Chondrocyte (in vitro differentiated cells): ENCODE results near the gene TBC1D9. TPM values are rescaled to one million over a fixed set of nuclear protein-coding genes. Genes with fewer than 3 reads are reported as not detected.

Experiments
- DNase-seq: peaks from one replicate; pipeline ENCODE4 v3.0.0; 2021; ENCODE audit warnings: mixed read lengths, low spot score
- H3K27ac Mint-ChIP-seq: one replicate; pipeline ENCODE4 v1.8.0; 2021; ENCODE audit warnings: mild to moderate bottlenecking, moderate library complexity, mixed read lengths; ENCODE audit not compliant: unreplicated experiment
- H3K27me3 Mint-ChIP-seq: 2 replicates; pipeline ENCODE4 v1.8.0; 2021; ENCODE audit warnings: low read depth, mixed read lengths
- H3K36me3 Mint-ChIP-seq: 2 replicates; pipeline ENCODE4 v1.8.0; 2021; ENCODE audit warnings: low read depth, mixed read lengths
- H3K4me1 Mint-ChIP-seq: 2 replicates; pipeline ENCODE4 v1.8.0; 2021; ENCODE audit warnings: low read depth, mild to moderate bottlenecking, mixed read lengths
- H3K4me3 Mint-ChIP-seq: one replicate; pipeline ENCODE4 v1.8.0; 2021; ENCODE audit warnings: mild to moderate bottlenecking, moderate library complexity, mixed read lengths; ENCODE audit not compliant: unreplicated experiment
- H3K9me3 Mint-ChIP-seq: 2 replicates; pipeline ENCODE4 v1.8.0; 2021; ENCODE audit warnings: low read depth, mixed read lengths
- total RNA-seq: library from RNA; stranded (reverse); gene quantifications from 3 replicates; pipeline ENCODE4 v1.2.1, GENCODE V29; 2021
- TF ChIP-seq, protein P1 (sequence below): fragments of 200-600 bp; sonication (generic); IDR thresholded peaks from 2 replicates; pipeline ENCODE4 v1.5.0; 2021; ENCODE audit warnings: antibody characterized with exemption, mild to moderate bottlenecking, moderate library complexity

The TBC1D9 gene
- total RNA-seq, 1 donor from 2014 or later, result 40.5 TPM

DNA sequence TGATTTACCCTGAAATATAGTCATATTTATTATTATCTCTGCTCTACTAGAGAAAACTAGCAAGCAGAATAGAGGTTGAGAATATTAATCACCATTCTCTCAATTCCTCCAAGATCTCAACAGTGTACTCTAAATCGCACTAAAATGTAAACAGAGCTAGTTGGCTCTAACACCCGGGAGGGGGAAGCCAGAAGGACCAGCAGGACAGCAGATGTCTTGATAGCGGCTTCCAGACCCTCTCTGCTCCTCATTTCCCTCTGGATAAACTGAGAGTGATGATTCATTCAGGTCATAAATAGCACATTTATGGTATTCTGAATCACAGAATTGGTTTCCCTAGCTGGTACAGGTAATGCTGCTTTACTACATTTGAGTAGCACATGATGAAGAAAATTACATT is 82.5 kb downstream of the TBC1D9 start:
- Mint-ChIP-seq H3K4me1 (peaks cover 6% of the 10 kb centered on the region), H3K4me3 (no peak overlapping the region), H3K36me3 (peaks cover 29% of the 10 kb centered on the region), H3K9me3 (no peaks in the 10 kb centered on the region), H3K27ac (no peak overlapping the region), H3K27me3 (no peaks in the 10 kb centered on the region)
- no peak for DNase-seq
- TF ChIP-seq, protein P1, sequence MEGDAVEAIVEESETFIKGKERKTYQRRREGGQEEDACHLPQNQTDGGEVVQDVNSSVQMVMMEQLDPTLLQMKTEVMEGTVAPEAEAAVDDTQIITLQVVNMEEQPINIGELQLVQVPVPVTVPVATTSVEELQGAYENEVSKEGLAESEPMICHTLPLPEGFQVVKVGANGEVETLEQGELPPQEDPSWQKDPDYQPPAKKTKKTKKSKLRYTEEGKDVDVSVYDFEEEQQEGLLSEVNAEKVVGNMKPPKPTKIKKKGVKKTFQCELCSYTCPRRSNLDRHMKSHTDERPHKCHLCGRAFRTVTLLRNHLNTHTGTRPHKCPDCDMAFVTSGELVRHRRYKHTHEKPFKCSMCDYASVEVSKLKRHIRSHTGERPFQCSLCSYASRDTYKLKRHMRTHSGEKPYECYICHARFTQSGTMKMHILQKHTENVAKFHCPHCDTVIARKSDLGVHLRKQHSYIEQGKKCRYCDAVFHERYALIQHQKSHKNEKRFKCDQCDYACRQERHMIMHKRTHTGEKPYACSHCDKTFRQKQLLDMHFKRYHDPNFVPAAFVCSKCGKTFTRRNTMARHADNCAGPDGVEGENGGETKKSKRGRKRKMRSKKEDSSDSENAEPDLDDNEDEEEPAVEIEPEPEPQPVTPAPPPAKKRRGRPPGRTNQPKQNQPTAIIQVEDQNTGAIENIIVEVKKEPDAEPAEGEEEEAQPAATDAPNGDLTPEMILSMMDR, result no peak

DNA sequence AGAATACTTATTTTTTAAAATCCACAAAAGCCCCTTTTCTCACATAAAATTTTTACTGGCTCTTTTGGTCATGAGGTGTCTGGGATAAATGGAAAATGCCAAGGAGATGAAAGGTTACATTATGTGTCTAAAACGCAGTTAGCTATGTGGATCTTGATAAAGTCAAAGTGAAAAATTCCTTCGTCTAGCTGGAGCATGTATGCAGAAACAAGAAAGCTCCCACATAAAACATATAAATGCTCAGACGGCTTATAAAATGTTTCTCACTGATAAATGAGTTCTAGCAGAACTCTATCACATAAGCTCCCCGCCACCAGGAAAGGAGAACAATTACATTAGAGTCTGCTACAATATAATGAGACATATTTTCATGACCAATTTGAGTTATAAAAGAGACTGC is 83.8 kb downstream of the TBC1D9 start:
- no peak overlapping the region for H3K4me3 Mint-ChIP-seq
- TF ChIP-seq, protein P1, result no peak
- H3K9me3 Mint-ChIP-seq, result no peaks in the 10 kb centered on the region
- no peak overlapping the region for H3K27ac Mint-ChIP-seq
- H3K4me1 Mint-ChIP-seq, result peaks cover 6% of the 10 kb centered on the region
- peaks cover 22% of the 10 kb centered on the region for H3K36me3 Mint-ChIP-seq
- DNase-seq, result no peak
- no peaks in the 10 kb centered on the region for H3K27me3 Mint-ChIP-seq

DNA sequence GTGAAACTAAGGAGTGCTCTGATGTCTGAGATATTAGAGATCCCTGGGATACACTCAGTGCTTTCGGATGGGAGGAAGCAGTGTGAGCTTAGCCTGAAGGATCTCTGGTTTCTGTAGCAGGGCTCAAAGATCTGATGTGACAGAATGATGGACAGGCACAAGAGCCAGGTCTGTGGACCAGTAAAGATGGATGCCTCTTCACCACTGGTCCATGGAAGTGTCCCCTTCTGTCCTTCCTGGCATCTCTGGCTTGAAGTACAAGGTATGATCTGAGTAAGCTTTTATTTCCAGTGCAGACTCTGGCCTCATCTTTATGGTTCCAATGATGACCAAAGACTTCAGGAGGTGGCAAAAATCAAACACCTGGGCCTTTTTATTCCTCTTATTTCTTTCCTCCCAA is 88.1 kb downstream of the TBC1D9 start:
- H3K36me3 Mint-ChIP-seq, result peaks cover 28% of the 10 kb centered on the region
- H3K27me3 Mint-ChIP-seq, result no peaks in the 10 kb centered on the region
- DNase-seq, result no peak
- H3K27ac Mint-ChIP-seq, result no peak overlapping the region
- no peaks in the 10 kb centered on the region for H3K9me3 Mint-ChIP-seq
- no peak overlapping the region for H3K4me3 Mint-ChIP-seq
- TF ChIP-seq, protein P1, result no peak
- H3K4me1 Mint-ChIP-seq, result no peaks in the 10 kb centered on the region

DNA sequence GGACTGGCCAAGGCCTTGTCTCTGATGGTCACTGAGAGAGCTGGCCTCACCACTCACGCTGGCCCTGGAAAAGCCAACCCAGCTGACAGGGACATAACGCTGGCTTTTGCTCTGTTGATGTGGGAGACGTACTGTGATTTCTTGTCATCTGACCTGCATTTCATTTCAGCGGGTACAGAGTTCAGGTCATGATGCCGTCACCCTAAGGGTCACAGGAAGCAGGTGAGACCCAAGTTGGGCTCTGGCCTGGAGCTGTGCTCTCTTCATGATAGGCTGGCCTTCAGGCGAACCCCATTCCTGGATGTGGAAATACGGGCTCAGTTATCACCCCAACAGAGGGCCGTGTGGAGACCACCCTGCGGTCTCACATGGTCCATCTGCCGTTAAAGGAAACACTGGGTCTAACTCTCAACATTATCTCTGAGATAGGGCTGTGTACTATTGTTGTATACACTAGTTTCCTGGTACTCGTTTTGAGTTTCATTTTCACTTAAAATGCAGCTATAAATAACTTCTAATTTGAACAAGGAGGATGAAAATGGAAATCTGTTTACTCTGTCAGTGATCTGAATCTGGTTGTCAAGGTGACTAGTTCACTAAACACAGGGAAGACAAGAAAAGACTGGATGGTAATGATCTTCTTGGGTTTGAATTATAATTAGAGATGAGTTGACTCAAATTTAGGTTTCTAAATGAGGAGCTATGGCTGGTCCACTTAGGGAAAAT is 89.1 kb downstream of the TBC1D9 start:
- H3K9me3 Mint-ChIP-seq, result no peaks in the 10 kb centered on the region
- TF ChIP-seq, protein P1, result no peak
- peaks cover 29% of the 10 kb centered on the region for H3K36me3 Mint-ChIP-seq
- H3K27me3 Mint-ChIP-seq, result no peaks in the 10 kb centered on the region
- H3K4me1 Mint-ChIP-seq, result peaks cover 3% of the 10 kb centered on the region
- H3K4me3 Mint-ChIP-seq, result no peak overlapping the region
- H3K27ac Mint-ChIP-seq, result no peak overlapping the region
- no peak for DNase-seq

DNA sequence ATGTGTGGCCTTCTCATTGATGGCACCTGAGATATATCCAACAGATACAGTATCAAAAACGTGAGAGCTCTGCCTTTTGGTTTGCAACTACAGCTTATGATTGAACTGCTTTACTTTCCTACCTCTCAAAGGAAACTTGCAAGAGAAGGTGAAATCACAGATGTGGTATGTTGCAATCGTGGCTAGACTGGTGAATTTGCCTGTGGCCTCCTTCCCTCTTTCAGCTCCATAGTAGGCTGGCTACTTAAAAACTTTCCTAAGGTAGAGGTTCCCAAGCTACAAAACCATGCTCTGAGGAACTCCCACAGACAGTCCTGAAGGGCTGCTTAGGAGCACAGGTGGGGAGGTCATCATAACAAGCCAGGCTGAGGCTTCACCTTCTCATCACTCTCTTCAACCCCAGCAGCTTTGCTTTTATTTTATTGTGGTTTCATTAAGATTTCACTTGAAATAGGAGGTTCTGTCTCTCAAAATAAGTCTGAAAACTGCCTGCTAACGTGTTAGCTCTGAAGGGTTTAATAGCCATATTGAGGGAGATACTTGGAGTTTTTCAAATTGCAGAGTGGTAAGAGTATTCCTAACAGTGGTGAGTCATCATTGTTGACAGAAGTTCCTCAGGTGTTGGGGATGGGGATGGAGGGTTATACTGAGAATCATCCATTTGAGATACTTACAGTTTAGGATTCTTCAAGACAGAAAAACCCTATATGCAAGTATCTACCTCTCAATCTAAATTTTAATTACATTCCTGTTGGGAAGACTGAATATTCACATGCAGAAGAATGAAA is 93.9 kb downstream of the TBC1D9 start:
- no peak for DNase-seq
- no peaks in the 10 kb centered on the region for H3K27me3 Mint-ChIP-seq
- peaks cover 29% of the 10 kb centered on the region for H3K36me3 Mint-ChIP-seq
- H3K27ac Mint-ChIP-seq, result no peak overlapping the region
- peaks cover 3% of the 10 kb centered on the region for H3K4me1 Mint-ChIP-seq
- TF ChIP-seq, protein P1, result no peak
- no peaks in the 10 kb centered on the region for H3K9me3 Mint-ChIP-seq
- no peak overlapping the region for H3K4me3 Mint-ChIP-seq
